Keratinocyte (primary cell): ENCODE data around the gene NMT1. TPM values are rescaled to one million over a fixed set of nuclear protein-coding genes. Genes with fewer than 3 reads are reported as not detected.

Experiments used
- DNase-seq: peaks from one replicate; pipeline ENCODE4 v3.0.0-alpha.2; 2011; ENCODE audit warnings: low read depth, missing footprints, low spot score
- FAIRE-seq: peaks from 2 replicates; lab custom pipeline; 2011; peaks lifted over from hg19 to GRCh38; lab: Jason Lieb, UNC
- H2AFZ ChIP-seq: 2 replicates; pipeline ENCODE4 v1.6.0; 2012; ENCODE audit warnings: low read length, control low read depth, inconsistent platforms; ENCODE audit not compliant: control insufficient read depth
- H3K27ac ChIP-seq: 2 replicates; pipeline ENCODE4 v1.5.1; 2011; ENCODE audit warnings: low read length; ENCODE audit not compliant: control insufficient read depth, insufficient read depth
- H3K27me3 ChIP-seq: 3 replicates; pipeline ENCODE4 v1.6.0; 2011; ENCODE audit warnings: low read length; ENCODE audit not compliant: control insufficient read depth, insufficient read depth; ENCODE audit errors: extremely low read depth
- H3K36me3 ChIP-seq, 2 experiments: 2 replicates in 1 of 2; 3 replicates in 1 of 2; pipeline ENCODE4 v1.5.1; 2011; ENCODE audit warnings: low read length in 2 of 2, mild to moderate bottlenecking in 1 of 2; ENCODE audit not compliant: control insufficient read depth in 2 of 2, insufficient read depth in 2 of 2; ENCODE audit errors: extremely low read depth in 1 of 2
- H3K4me1 ChIP-seq: 3 replicates; pipeline ENCODE4 v1.5.1; 2011; ENCODE audit warnings: low read length; ENCODE audit not compliant: control insufficient read depth, insufficient read depth; ENCODE audit errors: extremely low read depth
- H3K4me2 ChIP-seq: 3 replicates; pipeline ENCODE4 v1.6.0; 2011; ENCODE audit warnings: low read depth, low read length; ENCODE audit not compliant: control insufficient read depth, insufficient read depth; ENCODE audit errors: extremely low read depth
- H3K4me3 ChIP-seq, 3 experiments: fragments of 200-600 bp in 1 of 3; sonication (generic) in 1 of 3; 2 replicates in 2 of 3; 3 replicates in 1 of 3; pipeline ENCODE4 v1.5.1; 2011 to 2016; ENCODE audit warnings: low read length in 3 of 3, mild to moderate bottlenecking in 3 of 3, control low read depth in 2 of 3, inconsistent platforms in 1 of 3, low read depth in 1 of 3, mixed read lengths in 1 of 3, mixed run types in 1 of 3, moderate library complexity in 1 of 3; ENCODE audit not compliant: control insufficient read depth in 2 of 3, insufficient read depth in 2 of 3; ENCODE audit errors: extremely low read depth in 1 of 3
- H3K79me2 ChIP-seq: 2 replicates; pipeline ENCODE4 v1.6.0; 2012; ENCODE audit warnings: low read length; ENCODE audit not compliant: control insufficient read depth, insufficient read depth
- H3K9ac ChIP-seq: 3 replicates; pipeline ENCODE4 v1.6.0; 2011; ENCODE audit warnings: low read length; ENCODE audit not compliant: control insufficient read depth, insufficient read depth; ENCODE audit errors: extremely low read depth
- H3K9me1 ChIP-seq: 3 replicates; pipeline ENCODE4 v1.6.0; 2011; ENCODE audit warnings: low read length; ENCODE audit not compliant: control insufficient read depth, insufficient read depth; ENCODE audit errors: extremely low read depth
- H3K9me3 ChIP-seq: 2 replicates; pipeline ENCODE4 v1.5.1; 2012; ENCODE audit warnings: low read depth, low read length; ENCODE audit not compliant: control insufficient read depth
- H4K20me1 ChIP-seq: 3 replicates; pipeline ENCODE4 v1.6.0; 2011; ENCODE audit warnings: low read length; ENCODE audit not compliant: control insufficient read depth, insufficient read depth; ENCODE audit errors: extremely low read depth
- EZH2 ChIP-seq: IDR thresholded peaks from one replicate; pipeline ENCODE4 v1.6.1; 2012; ENCODE audit warnings: inconsistent platforms, mild to moderate bottlenecking, low read length, moderate library complexity
- dilution Hi-C: fragments of 300-500 bp; cut with MboI; formaldehyde crosslinking; loops from one replicate; pipeline ENCODE4 v1.7.0; 2020; ENCODE audit warnings: low sequenced_read_pairs; ENCODE audit not compliant: extremely low pct_ligation_motif_present
- polyA plus RNA-seq, 5 experiments: library from polyadenylated mRNA; depleted of rRNA in 3 of 5; stranded (reverse) in 3 of 5; stranded (forward) in 1 of 5; unstranded in 1 of 5; fragments of >200 nt; gene quantifications; 1 replicate in 1 of 5; 2 replicates in 3 of 5; 3 replicates in 1 of 5; pipeline versions ENCODE4 v1.2.1 to v1.2.3, GENCODE V29; 2011 to 2012; ENCODE audit warnings: missing spikeins in 2 of 5, low read depth in 1 of 5, low replicate concordance in 1 of 5
- TF ChIP-seq, protein P1 (sequence below), 3 experiments: IDR thresholded peaks in 1 of 3; conservative IDR thresholded peaks in 1 of 3; optimal IDR thresholded peaks in 1 of 3; 2 replicates in 2 of 3; 3 replicates in 1 of 3; pipeline versions ENCODE3 to v1.5.1; 2011; ENCODE audit warnings: low read length in 3 of 3, mild to moderate bottlenecking in 3 of 3, moderate library complexity in 2 of 3, control low read depth in 1 of 3, inconsistent platforms in 1 of 3; ENCODE audit not compliant: insufficient read depth in 2 of 3; ENCODE audit errors: extremely low read depth in 1 of 3

Gene NMT1
- polyA plus RNA-seq, 1 donor (not counting 4 experiments of a cell fraction or from before 2014, with no cell fraction given), result 101 TPM

- dilution Hi-C loops, result no loop called here
- no peak overlapping the region for H2AFZ ChIP-seq
- no peak overlapping the region for H3K9ac ChIP-seq
- no peak for FAIRE-seq
- no peaks in the 10 kb centered on the region for H3K9me3 ChIP-seq
- no peaks in the 10 kb centered on the region for H3K36me3 ChIP-seq
- no peaks in the 10 kb centered on the region for H4K20me1 ChIP-seq
- H3K4me2 ChIP-seq, result no peak overlapping the region
- no peaks in the 10 kb centered on the region for H3K9me1 ChIP-seq
- H3K27me3 ChIP-seq, result no peaks in the 10 kb centered on the region
- no peak overlapping the region for H3K27ac ChIP-seq
- H3K4me1 ChIP-seq, result peaks cover 12% of the 10 kb centered on the region
- no peak overlapping the region for H3K4me3 ChIP-seq
- no peak for TF ChIP-seq EZH2
- TF ChIP-seq, protein P1, sequence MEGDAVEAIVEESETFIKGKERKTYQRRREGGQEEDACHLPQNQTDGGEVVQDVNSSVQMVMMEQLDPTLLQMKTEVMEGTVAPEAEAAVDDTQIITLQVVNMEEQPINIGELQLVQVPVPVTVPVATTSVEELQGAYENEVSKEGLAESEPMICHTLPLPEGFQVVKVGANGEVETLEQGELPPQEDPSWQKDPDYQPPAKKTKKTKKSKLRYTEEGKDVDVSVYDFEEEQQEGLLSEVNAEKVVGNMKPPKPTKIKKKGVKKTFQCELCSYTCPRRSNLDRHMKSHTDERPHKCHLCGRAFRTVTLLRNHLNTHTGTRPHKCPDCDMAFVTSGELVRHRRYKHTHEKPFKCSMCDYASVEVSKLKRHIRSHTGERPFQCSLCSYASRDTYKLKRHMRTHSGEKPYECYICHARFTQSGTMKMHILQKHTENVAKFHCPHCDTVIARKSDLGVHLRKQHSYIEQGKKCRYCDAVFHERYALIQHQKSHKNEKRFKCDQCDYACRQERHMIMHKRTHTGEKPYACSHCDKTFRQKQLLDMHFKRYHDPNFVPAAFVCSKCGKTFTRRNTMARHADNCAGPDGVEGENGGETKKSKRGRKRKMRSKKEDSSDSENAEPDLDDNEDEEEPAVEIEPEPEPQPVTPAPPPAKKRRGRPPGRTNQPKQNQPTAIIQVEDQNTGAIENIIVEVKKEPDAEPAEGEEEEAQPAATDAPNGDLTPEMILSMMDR (optimal IDR thresholded peaks at IDR 0.05 in 1 of 3, IDR thresholded peaks at IDR 0.05 in 1 of 3, conservative IDR thresholded peaks at IDR 0.05 in 1 of 3; ENCODE audit: extremely low read depth in 1 of 3, insufficient read depth in 2 of 3, low read length in 3 of 3), result no peak
- no peak for DNase-seq
- H3K79me2 ChIP-seq, result no peaks in the 10 kb centered on the region
These were observed 76.6 kb downstream of the NMT1 start for GRCh38 chr17:45137561-45138305.

- DNase-seq, result no peak
- no peaks in the 10 kb centered on the region for H3K27me3 ChIP-seq
- TF ChIP-seq, protein P1 (optimal IDR thresholded peaks at IDR 0.05 in 1 of 3, IDR thresholded peaks at IDR 0.05 in 1 of 3, conservative IDR thresholded peaks at IDR 0.05 in 1 of 3; ENCODE audit: extremely low read depth in 1 of 3, insufficient read depth in 2 of 3, low read length in 3 of 3), result no peak
- TF ChIP-seq EZH2, result no peak
- H3K79me2 ChIP-seq, result no peaks in the 10 kb centered on the region
- no peak overlapping the region for H3K4me3 ChIP-seq
- H4K20me1 ChIP-seq, result no peaks in the 10 kb centered on the region
- H3K9me3 ChIP-seq, result no peaks in the 10 kb centered on the region
- FAIRE-seq, result no peak
- H2AFZ ChIP-seq, result no peak overlapping the region
- H3K27ac ChIP-seq, result no peak overlapping the region
- H3K9me1 ChIP-seq, result no peaks in the 10 kb centered on the region
- no peak overlapping the region for H3K9ac ChIP-seq
- H3K4me1 ChIP-seq, result peaks cover 13% of the 10 kb centered on the region
- dilution Hi-C loops, result no loop called here
- no peaks in the 10 kb centered on the region for H3K36me3 ChIP-seq
- H3K4me2 ChIP-seq, result no peak overlapping the region
These were observed 77.9 kb downstream of the NMT1 start for GRCh38 chr17:45138911-45139532.
